DOHH2 (cell line): ENCODE data around the gene NRXN3.

Source experiments
- EZH2phosphoT487 ChIP-seq: fragments of 200-600 bp; sonication (generic); IDR thresholded peaks from 2 replicates; pipeline ENCODE4 v1.6.1; 2017; ENCODE audit warnings: borderline replicate concordance, mild to moderate bottlenecking, antibody characterized with exemption, low read length, moderate library complexity, mixed read lengths
- TF ChIP-seq, protein P1 (sequence below): fragments of 200-600 bp; sonication (generic); IDR thresholded peaks from one replicate; pipeline ENCODE4 v1.5.1; 2014; ENCODE audit warnings: antibody characterized with exemption, mild to moderate bottlenecking, low read depth, low read length; ENCODE audit not compliant: poor library complexity, severe bottlenecking

DNA sequence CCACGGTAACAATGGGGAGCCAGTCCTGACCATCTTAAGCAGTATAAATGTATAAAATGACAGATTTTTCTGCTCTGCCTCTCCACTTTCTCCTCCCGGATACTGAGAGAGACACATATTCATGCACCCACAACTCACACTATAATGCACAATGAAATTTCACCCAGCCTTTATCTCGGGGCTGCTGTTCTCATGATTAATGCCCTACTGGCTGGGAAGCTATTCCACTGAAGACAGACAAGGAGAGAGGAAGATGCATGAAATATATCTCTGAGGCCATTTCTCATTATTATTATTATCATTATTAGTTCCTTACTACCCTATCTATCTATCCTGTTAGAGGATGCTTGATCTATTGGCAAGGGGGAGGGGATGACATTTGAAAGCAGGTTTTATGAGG is 1539.4 kb downstream of the NRXN3 start:
- TF ChIP-seq, protein P1, sequence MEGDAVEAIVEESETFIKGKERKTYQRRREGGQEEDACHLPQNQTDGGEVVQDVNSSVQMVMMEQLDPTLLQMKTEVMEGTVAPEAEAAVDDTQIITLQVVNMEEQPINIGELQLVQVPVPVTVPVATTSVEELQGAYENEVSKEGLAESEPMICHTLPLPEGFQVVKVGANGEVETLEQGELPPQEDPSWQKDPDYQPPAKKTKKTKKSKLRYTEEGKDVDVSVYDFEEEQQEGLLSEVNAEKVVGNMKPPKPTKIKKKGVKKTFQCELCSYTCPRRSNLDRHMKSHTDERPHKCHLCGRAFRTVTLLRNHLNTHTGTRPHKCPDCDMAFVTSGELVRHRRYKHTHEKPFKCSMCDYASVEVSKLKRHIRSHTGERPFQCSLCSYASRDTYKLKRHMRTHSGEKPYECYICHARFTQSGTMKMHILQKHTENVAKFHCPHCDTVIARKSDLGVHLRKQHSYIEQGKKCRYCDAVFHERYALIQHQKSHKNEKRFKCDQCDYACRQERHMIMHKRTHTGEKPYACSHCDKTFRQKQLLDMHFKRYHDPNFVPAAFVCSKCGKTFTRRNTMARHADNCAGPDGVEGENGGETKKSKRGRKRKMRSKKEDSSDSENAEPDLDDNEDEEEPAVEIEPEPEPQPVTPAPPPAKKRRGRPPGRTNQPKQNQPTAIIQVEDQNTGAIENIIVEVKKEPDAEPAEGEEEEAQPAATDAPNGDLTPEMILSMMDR = no peak
- no peak for TF ChIP-seq EZH2phosphoT487
